ENCODE data around the gene GPR17.

GPR17 gene

GRCh38 chr2:127642706-127643438 is 3.1 kb upstream of the GPR17 start:
- in situ Hi-C loops (cut with MboI; ENCODE audit: low pct_unique_long_range_greater_than_20kb, low sequenced_read_pairs, unreplicated experiment): no loop called here
- no peak for TF ChIP-seq CTCF (IDR thresholded peaks at IDR 0.05; ENCODE audit: extremely low read depth, insufficient read depth, missing control alignments)
- no peak for DNase-seq (ENCODE audit: low spot score)

GRCh38 chr2:127643439-127644065 is 2.4 kb upstream of the GPR17 start:
- TF ChIP-seq CTCF (IDR thresholded peaks at IDR 0.05; ENCODE audit: extremely low read depth, insufficient read depth, missing control alignments): no peak
- DNase-seq (ENCODE audit: low spot score): no peak
- in situ Hi-C loops (cut with MboI; ENCODE audit: low pct_unique_long_range_greater_than_20kb, low sequenced_read_pairs, unreplicated experiment): no loop called here

GRCh38 chr2:127644066-127645025 is 1.6 kb upstream of the GPR17 start:
- in situ Hi-C loops (cut with MboI; ENCODE audit: low pct_unique_long_range_greater_than_20kb, low sequenced_read_pairs, unreplicated experiment): no loop called here
- no peak for TF ChIP-seq CTCF (IDR thresholded peaks at IDR 0.05; ENCODE audit: extremely low read depth, insufficient read depth, missing control alignments)
- no peak for DNase-seq (ENCODE audit: low spot score)

- in situ Hi-C loops (cut with MboI; ENCODE audit: low pct_unique_long_range_greater_than_20kb, low sequenced_read_pairs, unreplicated experiment): no loop called here
- DNase-seq (ENCODE audit: low spot score): no peak
- no peak for TF ChIP-seq CTCF (IDR thresholded peaks at IDR 0.05; ENCODE audit: extremely low read depth, insufficient read depth, missing control alignments)
These were observed 943 bp upstream of the GPR17 start for GRCh38 chr2:127645026-127645394.

GRCh38 chr2:127646487-127647241 is 711 bp downstream of the GPR17 start:
- no peak for TF ChIP-seq CTCF (IDR thresholded peaks at IDR 0.05; ENCODE audit: extremely low read depth, insufficient read depth, missing control alignments)
- in situ Hi-C loops (cut with MboI; ENCODE audit: low pct_unique_long_range_greater_than_20kb, low sequenced_read_pairs, unreplicated experiment): no loop called here
- no peak for DNase-seq (ENCODE audit: low spot score)

Measured in GM13977 (cell line).